ENCODE data around the gene LGR6. TPM values are rescaled to one million over a fixed set of nuclear protein-coding genes. Genes with fewer than 3 reads are reported as not detected.

Gene LGR6
- total and polyA plus RNA-seq, 2 experiments from 2014 or later: 0.66 to 0.89 TPM

DNA sequence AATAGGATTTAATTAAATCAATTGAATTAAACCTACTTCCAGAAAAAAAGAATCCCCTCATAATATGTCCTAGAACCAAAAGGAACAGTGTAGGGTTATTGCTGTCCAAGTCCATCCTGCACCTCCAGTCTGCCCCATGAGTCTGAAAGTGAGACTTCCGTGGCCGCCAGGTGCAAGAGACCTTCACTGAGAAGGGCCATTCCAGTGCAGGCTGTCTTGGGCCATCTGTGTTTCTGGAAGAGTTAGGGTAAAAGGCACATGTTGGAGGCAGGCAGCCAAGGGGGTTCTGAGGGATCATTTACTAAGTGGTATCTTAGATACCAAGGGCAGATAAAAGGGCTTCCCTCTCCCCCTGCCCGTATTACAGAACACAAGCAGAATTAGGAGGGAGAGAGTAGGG lies 117.1 kb downstream of the LGR6 start:
- H3K27ac Mint-ChIP-seq: no peak overlapping the region
- peaks cover 9% of the 10 kb centered on the region for H3K4me1 Mint-ChIP-seq
- ATAC-seq: no peak
- Histone ChIP-seq H3K4me2 (no peak overlapping the region), H3F3A (replicated peaks; ENCODE audit: low read depth) (no peaks in the 10 kb centered on the region), H3K36me3 (ENCODE audit: insufficient read depth) (no peaks in the 10 kb centered on the region), H3K4me3 (no peak overlapping the region), H3K4me1 (ENCODE audit: insufficient read depth) (no peaks in the 10 kb centered on the region), H2AFZ (no peak overlapping the region), H3K9me2 (ENCODE audit: insufficient read depth) (no peaks in the 10 kb centered on the region), H3K27me3 (ENCODE audit: insufficient read depth) (no peaks in the 10 kb centered on the region), H3K27ac (ENCODE audit: low read depth) (no peak overlapping the region), H4K20me1 (replicated peaks; ENCODE audit: insufficient read depth) (no peaks in the 10 kb centered on the region), H3K79me2 (replicated peaks; ENCODE audit: insufficient read depth) (no peaks in the 10 kb centered on the region)
- H3K9me3 Mint-ChIP-seq: no peaks in the 10 kb centered on the region
- peaks cover 11% of the 10 kb centered on the region for H3K27me3 Mint-ChIP-seq (ENCODE audit: insufficient read depth, low read depth, poor library complexity)
- DNase-seq (ENCODE audit: low spot score): no peak
- no peak for TF ChIP-seq JUNB (IDR thresholded peaks at IDR 0.05; ENCODE audit: unreplicated experiment)
- TF ChIP-seq, protein P1, sequence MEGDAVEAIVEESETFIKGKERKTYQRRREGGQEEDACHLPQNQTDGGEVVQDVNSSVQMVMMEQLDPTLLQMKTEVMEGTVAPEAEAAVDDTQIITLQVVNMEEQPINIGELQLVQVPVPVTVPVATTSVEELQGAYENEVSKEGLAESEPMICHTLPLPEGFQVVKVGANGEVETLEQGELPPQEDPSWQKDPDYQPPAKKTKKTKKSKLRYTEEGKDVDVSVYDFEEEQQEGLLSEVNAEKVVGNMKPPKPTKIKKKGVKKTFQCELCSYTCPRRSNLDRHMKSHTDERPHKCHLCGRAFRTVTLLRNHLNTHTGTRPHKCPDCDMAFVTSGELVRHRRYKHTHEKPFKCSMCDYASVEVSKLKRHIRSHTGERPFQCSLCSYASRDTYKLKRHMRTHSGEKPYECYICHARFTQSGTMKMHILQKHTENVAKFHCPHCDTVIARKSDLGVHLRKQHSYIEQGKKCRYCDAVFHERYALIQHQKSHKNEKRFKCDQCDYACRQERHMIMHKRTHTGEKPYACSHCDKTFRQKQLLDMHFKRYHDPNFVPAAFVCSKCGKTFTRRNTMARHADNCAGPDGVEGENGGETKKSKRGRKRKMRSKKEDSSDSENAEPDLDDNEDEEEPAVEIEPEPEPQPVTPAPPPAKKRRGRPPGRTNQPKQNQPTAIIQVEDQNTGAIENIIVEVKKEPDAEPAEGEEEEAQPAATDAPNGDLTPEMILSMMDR (conservative IDR thresholded peaks at IDR 0.05; ENCODE audit: low read depth in 2 of 2): no peak
- no peak for TF ChIP-seq STAT1 (IDR thresholded peaks at IDR 0.05; ENCODE audit: unreplicated experiment)
- no peak for TF ChIP-seq NANOG (IDR thresholded peaks at IDR 0.05; ENCODE audit: borderline replicate concordance)
- no peaks in the 10 kb centered on the region for H3K36me3 Mint-ChIP-seq (ENCODE audit: low read depth)
- H3K4me3 Mint-ChIP-seq: no peak overlapping the region

DNA sequence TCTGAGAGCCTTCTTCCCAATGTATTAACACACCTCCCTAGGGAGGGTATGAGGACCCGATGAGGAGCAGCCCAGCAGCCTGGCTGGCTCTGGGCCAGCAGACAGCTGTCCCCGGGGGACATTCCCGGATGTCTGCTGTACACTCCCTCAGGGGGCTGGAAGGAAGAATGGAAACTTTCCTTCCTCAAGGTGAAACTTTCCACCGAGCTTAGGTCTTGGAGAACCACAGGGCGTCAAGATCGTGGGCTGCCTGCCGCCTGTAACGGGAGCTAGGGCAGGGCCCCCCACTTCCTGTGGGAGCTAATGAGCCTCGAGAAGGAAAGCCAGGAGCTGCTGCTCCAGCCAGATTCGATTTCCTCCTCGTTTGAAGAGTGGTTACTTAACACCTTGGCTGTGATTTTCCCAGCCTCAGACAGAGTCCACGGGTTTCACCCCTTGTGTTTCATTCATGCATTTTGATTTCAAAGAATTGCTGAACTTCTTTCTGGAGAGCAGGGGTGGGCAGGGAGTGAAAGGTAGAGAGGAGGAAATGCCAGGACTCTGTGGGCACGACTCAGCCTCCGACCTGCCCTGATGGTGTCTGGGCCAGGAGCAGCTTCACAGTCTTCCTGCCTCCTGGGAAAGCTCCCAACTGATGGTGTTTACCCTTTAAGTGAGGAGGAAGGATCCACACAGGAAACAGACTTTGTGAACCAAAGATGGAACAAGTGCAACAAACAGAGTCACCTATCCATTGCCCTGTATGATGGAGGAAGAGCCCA lies 118.5 kb downstream of the LGR6 start:
- H3K79me2 ChIP-seq (replicated peaks; ENCODE audit: insufficient read depth): no peaks in the 10 kb centered on the region
- TF ChIP-seq, protein P2, sequence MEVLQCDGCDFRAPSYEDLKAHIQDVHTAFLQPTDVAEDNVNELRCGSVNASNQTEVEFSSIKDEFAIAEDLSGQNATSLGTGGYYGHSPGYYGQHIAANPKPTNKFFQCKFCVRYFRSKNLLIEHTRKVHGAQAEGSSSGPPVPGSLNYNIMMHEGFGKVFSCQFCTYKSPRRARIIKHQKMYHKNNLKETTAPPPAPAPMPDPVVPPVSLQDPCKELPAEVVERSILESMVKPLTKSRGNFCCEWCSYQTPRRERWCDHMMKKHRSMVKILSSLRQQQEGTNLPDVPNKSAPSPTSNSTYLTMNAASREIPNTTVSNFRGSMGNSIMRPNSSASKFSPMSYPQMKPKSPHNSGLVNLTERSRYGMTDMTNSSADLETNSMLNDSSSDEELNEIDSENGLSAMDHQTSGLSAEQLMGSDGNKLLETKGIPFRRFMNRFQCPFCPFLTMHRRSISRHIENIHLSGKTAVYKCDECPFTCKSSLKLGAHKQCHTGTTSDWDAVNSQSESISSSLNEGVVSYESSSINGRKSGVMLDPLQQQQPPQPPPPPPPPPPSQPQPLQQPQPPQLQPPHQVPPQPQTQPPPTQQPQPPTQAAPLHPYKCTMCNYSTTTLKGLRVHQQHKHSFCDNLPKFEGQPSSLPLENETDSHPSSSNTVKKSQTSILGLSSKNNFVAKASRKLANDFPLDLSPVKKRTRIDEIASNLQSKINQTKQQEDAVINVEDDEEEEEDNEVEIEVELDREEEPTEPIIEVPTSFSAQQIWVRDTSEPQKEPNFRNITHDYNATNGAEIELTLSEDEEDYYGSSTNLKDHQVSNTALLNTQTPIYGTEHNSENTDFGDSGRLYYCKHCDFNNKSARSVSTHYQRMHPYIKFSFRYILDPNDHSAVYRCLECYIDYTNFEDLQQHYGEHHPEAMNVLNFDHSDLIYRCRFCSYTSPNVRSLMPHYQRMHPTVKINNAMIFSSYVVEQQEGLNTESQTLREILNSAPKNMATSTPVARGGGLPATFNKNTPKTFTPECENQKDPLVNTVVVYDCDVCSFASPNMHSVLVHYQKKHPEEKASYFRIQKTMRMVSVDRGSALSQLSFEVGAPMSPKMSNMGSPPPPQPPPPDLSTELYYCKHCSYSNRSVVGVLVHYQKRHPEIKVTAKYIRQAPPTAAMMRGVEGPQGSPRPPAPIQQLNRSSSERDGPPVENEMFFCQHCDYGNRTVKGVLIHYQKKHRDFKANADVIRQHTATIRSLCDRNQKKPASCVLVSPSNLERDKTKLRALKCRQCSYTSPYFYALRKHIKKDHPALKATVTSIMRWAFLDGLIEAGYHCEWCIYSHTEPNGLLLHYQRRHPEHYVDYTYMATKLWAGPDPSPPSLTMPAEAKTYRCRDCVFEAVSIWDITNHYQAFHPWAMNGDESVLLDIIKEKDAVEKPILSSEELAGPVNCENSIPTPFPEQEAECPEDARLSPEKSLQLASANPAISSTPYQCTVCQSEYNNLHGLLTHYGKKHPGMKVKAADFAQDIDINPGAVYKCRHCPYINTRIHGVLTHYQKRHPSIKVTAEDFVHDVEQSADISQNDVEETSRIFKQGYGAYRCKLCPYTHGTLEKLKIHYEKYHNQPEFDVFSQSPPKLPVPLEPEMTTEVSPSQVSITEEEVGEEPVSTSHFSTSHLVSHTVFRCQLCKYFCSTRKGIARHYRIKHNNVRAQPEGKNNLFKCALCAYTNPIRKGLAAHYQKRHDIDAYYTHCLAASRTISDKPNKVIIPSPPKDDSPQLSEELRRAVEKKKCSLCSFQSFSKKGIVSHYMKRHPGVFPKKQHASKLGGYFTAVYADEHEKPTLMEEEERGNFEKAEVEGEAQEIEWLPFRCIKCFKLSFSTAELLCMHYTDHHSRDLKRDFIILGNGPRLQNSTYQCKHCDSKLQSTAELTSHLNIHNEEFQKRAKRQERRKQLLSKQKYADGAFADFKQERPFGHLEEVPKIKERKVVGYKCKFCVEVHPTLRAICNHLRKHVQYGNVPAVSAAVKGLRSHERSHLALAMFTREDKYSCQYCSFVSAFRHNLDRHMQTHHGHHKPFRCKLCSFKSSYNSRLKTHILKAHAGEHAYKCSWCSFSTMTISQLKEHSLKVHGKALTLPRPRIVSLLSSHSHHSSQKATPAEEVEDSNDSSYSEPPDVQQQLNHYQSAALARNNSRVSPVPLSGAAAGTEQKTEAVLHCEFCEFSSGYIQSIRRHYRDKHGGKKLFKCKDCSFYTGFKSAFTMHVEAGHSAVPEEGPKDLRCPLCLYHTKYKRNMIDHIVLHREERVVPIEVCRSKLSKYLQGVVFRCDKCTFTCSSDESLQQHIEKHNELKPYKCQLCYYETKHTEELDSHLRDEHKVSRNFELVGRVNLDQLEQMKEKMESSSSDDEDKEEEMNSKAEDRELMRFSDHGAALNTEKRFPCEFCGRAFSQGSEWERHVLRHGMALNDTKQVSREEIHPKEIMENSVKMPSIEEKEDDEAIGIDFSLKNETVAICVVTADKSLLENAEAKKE (CRISPR knock-in tag; IDR thresholded peaks at IDR 0.05): no peak
- TF ChIP-seq, protein P3, sequence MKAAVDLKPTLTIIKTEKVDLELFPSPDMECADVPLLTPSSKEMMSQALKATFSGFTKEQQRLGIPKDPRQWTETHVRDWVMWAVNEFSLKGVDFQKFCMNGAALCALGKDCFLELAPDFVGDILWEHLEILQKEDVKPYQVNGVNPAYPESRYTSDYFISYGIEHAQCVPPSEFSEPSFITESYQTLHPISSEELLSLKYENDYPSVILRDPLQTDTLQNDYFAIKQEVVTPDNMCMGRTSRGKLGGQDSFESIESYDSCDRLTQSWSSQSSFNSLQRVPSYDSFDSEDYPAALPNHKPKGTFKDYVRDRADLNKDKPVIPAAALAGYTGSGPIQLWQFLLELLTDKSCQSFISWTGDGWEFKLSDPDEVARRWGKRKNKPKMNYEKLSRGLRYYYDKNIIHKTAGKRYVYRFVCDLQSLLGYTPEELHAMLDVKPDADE (IDR thresholded peaks at IDR 0.05): no peak
- no peak for TF ChIP-seq CREB1 (CRISPR knock-in tag; IDR thresholded peaks at IDR 0.05; ENCODE audit: low read depth)
- Mint-ChIP-seq H3K9me3 (no peaks in the 10 kb centered on the region), H3K4me1 (peaks cover 11% of the 10 kb centered on the region), H3K36me3 (ENCODE audit: low read depth) (no peaks in the 10 kb centered on the region), H3K27ac (0 out of 2 replicates have a peak overlapping the region, but pooled peaks have one; percentile 67), H3K4me3 (no peak overlapping the region), H3K27me3 (ENCODE audit: insufficient read depth, low read depth, poor library complexity) (peaks cover 11% of the 10 kb centered on the region)
- no peak for ATAC-seq
- H3K4me2 ChIP-seq: no peak overlapping the region
- DNase-seq (ENCODE audit: low spot score): no peak
- H4K20me1 ChIP-seq (replicated peaks; ENCODE audit: insufficient read depth): no peaks in the 10 kb centered on the region
- no peaks in the 10 kb centered on the region for H3K27me3 ChIP-seq (ENCODE audit: insufficient read depth)
- no peak overlapping the region for H3K27ac ChIP-seq (ENCODE audit: low read depth)
- H3K4me1 ChIP-seq (ENCODE audit: insufficient read depth): no peaks in the 10 kb centered on the region
- no peaks in the 10 kb centered on the region for H3K36me3 ChIP-seq (ENCODE audit: insufficient read depth)
- no peak overlapping the region for H3K4me3 ChIP-seq
- no peak overlapping the region for H2AFZ ChIP-seq
- H3F3A ChIP-seq (replicated peaks; ENCODE audit: low read depth): no peaks in the 10 kb centered on the region
- H3K9me2 ChIP-seq (ENCODE audit: insufficient read depth): no peaks in the 10 kb centered on the region

All from GM23338 (cell line).